ENCODE data around the gene GRP.

Gene GRP

DNA sequence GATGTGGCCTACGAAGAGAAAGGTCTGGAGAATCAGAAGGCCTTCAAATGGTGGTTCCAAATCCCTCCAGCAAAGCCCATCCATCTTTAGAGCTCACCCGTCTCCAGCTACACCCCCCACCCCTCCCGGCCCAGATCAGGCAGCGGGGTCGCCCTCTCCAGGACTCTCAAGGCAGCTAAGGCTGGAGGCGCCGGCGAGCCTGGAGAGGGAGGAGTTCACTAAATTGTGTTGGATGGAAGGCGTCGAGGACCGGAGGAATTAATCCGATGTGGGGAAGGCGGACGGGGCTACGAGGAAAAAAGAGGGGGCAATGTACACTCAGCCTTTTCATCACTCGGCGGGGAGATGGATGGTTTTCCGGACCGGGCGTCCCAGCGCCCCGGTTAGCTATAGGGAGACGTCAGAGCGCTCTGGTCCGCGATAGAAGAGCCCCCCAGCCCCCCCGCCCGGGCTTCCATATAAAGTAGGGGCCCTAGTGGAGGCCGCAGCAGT is at the start of gene GRP:
Gene GRP (plus strand): TSS at position 487 of the 492 bp plus-strand sequence. CDS start 108 bp downstream, outside the sequence.
- Histone ChIP-seq H3K9ac (ENCODE audit: low read length) (no peak within 1 kb of the TSS), H3K27ac (ENCODE audit: low read depth, low read length) (no peak within 1 kb of the TSS), H3K4me1 (ENCODE audit: control insufficient read depth, insufficient read depth, low read length) (no peaks in the 10 kb centered on the region), H3K4me3 (ENCODE audit: low read length) (peak within 1 kb of the TSS; percentile 27), H3K27me3 (ENCODE audit: control insufficient read depth, insufficient read depth, low read length) (peaks cover 24% of the 10 kb centered on the region), H3K36me3 (ENCODE audit: control insufficient read depth, insufficient read depth, low read length) (no peaks in the 10 kb centered on the region)

GRCh38 chr18:59172664-59173249 is 47.2 kb upstream of the GRP start:
- Histone ChIP-seq H3K4me3 (ENCODE audit: low read length) (no peak overlapping the region), H3K9ac (ENCODE audit: low read length) (no peak overlapping the region), H3K4me1 (ENCODE audit: control insufficient read depth, insufficient read depth, low read length) (no peaks in the 10 kb centered on the region), H3K27me3 (ENCODE audit: control insufficient read depth, insufficient read depth, low read length) (no peaks in the 10 kb centered on the region), H3K27ac (ENCODE audit: low read depth, low read length) (no peak overlapping the region), H3K36me3 (ENCODE audit: control insufficient read depth, insufficient read depth, low read length) (no peaks in the 10 kb centered on the region)

DNA sequence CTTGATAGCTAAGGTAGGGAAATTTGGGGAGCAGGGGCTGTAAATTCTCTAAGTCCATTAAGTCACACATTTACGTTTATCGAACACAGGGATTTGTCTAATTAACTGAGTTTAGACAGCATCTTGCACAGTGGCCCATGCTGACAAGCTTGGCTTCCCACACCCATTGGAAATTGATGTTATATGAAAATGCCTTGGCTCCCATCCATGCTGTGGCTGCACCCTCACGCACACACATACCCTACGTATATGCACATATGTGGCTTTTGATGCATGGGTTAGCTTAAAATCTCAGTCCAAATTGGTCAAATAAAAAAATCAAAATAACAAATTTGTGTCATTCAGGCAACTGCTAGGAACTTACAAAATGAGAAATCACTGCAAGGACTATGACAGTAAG is 42.5 kb upstream of the GRP start:
- no peak overlapping the region for H3K27ac ChIP-seq (ENCODE audit: low read depth, low read length)
- no peaks in the 10 kb centered on the region for H3K4me1 ChIP-seq (ENCODE audit: control insufficient read depth, insufficient read depth, low read length)
- H3K36me3 ChIP-seq (ENCODE audit: control insufficient read depth, insufficient read depth, low read length): no peaks in the 10 kb centered on the region
- no peaks in the 10 kb centered on the region for H3K27me3 ChIP-seq (ENCODE audit: control insufficient read depth, insufficient read depth, low read length)
- H3K9ac ChIP-seq (ENCODE audit: low read length): no peak overlapping the region
- no peak overlapping the region for H3K4me3 ChIP-seq (ENCODE audit: low read length)

DNA sequence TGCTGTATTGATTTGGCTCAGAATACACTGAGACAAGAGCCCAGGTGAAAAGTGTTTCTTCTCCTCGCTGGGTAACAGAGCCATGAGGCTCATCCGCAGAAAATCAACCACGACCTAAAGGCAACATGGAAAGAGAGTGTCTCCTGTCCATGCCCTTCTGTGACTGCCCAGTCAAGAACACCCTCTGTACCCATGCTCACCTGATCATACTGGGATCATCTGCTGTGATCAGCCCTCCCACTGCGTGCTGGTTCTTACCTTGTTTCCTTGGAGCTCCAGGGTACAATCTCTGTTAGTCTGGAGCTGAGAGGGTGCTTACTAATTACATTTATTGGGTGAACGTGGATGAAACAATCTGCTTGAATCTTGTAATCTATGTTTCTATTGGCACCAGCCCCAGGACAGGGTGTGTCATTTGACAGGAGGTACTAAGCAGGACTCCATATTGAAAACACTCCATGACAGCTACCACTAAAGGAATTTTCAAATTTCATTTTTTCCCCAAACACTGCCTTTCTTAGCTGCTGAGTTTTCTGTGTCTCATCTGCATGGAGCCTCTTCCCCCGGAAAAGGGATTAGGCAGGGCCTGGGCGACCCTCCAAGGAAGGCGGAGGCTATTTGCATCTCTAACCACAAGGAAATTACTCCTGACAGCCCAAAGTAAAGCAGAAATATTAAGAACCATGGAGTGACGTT is 39.7 kb upstream of the GRP start:
- Histone ChIP-seq H3K9ac (ENCODE audit: low read length) (no peak overlapping the region), H3K27ac (ENCODE audit: low read depth, low read length) (no peak overlapping the region), H3K27me3 (ENCODE audit: control insufficient read depth, insufficient read depth, low read length) (no peaks in the 10 kb centered on the region), H3K36me3 (ENCODE audit: control insufficient read depth, insufficient read depth, low read length) (no peaks in the 10 kb centered on the region), H3K4me1 (ENCODE audit: control insufficient read depth, insufficient read depth, low read length) (no peaks in the 10 kb centered on the region), H3K4me3 (ENCODE audit: low read length) (no peak overlapping the region)

DNA sequence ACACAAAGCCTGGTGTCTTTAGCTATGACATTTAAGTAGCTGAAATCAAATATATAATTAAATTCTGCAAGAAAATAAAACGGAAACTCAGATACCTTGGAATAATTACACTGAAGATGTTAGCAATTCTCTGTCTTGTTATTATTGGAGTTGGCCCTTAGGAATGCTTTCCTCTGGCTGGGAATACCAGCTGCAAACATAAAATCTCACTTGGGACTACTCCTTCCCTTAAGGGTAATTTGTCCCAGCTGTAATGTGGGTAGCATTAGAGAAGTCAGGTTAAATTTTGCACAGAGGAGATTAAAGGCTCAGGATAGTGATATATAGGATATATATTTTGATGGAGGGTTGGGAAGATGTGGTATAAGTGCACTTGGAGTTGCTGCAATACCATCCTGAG is 37.3 kb upstream of the GRP start:
- H3K9ac ChIP-seq (ENCODE audit: low read length): no peak overlapping the region
- no peaks in the 10 kb centered on the region for H3K4me1 ChIP-seq (ENCODE audit: control insufficient read depth, insufficient read depth, low read length)
- H3K27me3 ChIP-seq (ENCODE audit: control insufficient read depth, insufficient read depth, low read length): no peaks in the 10 kb centered on the region
- H3K4me3 ChIP-seq (ENCODE audit: low read length): no peak overlapping the region
- H3K36me3 ChIP-seq (ENCODE audit: control insufficient read depth, insufficient read depth, low read length): no peaks in the 10 kb centered on the region
- H3K27ac ChIP-seq (ENCODE audit: low read depth, low read length): no peak overlapping the region

- Histone ChIP-seq H3K4me3 (ENCODE audit: low read length) (no peak overlapping the region), H3K27ac (ENCODE audit: low read depth, low read length) (no peak overlapping the region), H3K4me1 (ENCODE audit: control insufficient read depth, insufficient read depth, low read length) (no peaks in the 10 kb centered on the region), H3K36me3 (ENCODE audit: control insufficient read depth, insufficient read depth, low read length) (no peaks in the 10 kb centered on the region), H3K9ac (ENCODE audit: low read length) (no peak overlapping the region), H3K27me3 (ENCODE audit: control insufficient read depth, insufficient read depth, low read length) (no peaks in the 10 kb centered on the region)
Observed at GRCh38 chr18:59189008-59189407, 30.9 kb upstream of the GRP start.

GRCh38 chr18:59189746-59190145 is 30.2 kb upstream of the GRP start:
- H3K9ac ChIP-seq (ENCODE audit: low read length): no peak overlapping the region
- H3K27me3 ChIP-seq (ENCODE audit: control insufficient read depth, insufficient read depth, low read length): no peaks in the 10 kb centered on the region
- H3K4me3 ChIP-seq (ENCODE audit: low read length): no peak overlapping the region
- no peak overlapping the region for H3K27ac ChIP-seq (ENCODE audit: low read depth, low read length)
- H3K4me1 ChIP-seq (ENCODE audit: control insufficient read depth, insufficient read depth, low read length): no peaks in the 10 kb centered on the region
- H3K36me3 ChIP-seq (ENCODE audit: control insufficient read depth, insufficient read depth, low read length): no peaks in the 10 kb centered on the region

- no peaks in the 10 kb centered on the region for H3K27me3 ChIP-seq (ENCODE audit: control insufficient read depth, insufficient read depth, low read length)
- H3K9ac ChIP-seq (ENCODE audit: low read length): no peak overlapping the region
- no peaks in the 10 kb centered on the region for H3K4me1 ChIP-seq (ENCODE audit: control insufficient read depth, insufficient read depth, low read length)
- no peaks in the 10 kb centered on the region for H3K36me3 ChIP-seq (ENCODE audit: control insufficient read depth, insufficient read depth, low read length)
- H3K27ac ChIP-seq (ENCODE audit: low read depth, low read length): no peak overlapping the region
- H3K4me3 ChIP-seq (ENCODE audit: low read length): no peak overlapping the region
Observed at GRCh38 chr18:59196161-59196725, 23.7 kb upstream of the GRP start.

- Histone ChIP-seq H3K36me3 (ENCODE audit: control insufficient read depth, insufficient read depth, low read length) (no peaks in the 10 kb centered on the region), H3K9ac (ENCODE audit: low read length) (no peak overlapping the region), H3K4me3 (ENCODE audit: low read length) (no peak overlapping the region), H3K4me1 (ENCODE audit: control insufficient read depth, insufficient read depth, low read length) (no peaks in the 10 kb centered on the region), H3K27ac (ENCODE audit: low read depth, low read length) (no peak overlapping the region), H3K27me3 (ENCODE audit: control insufficient read depth, insufficient read depth, low read length) (no peaks in the 10 kb centered on the region)
Observed at GRCh38 chr18:59197636-59198035, 22.3 kb upstream of the GRP start.

DNA sequence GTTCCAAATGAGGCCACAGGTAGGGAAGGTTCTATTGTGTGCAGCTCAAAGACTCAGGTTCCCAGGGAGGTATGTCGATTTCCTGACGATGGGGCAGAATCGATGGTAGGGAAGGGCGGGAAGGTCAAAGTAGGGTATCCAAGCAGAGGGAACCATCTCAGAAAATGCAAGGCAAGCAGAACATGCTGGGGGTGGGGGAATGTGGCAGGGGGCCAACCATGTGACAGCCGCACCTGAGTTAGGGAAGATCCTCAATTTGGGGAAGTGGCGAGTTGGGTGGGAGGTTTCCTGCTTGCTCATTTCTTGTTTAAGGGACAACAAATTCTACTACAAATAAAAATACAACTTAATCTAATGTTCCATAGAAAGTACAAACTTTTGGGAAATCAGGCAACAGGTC is 21.7 kb upstream of the GRP start:
- Histone ChIP-seq H3K9ac (ENCODE audit: low read length) (no peak overlapping the region), H3K27me3 (ENCODE audit: control insufficient read depth, insufficient read depth, low read length) (no peaks in the 10 kb centered on the region), H3K4me3 (ENCODE audit: low read length) (no peak overlapping the region), H3K4me1 (ENCODE audit: control insufficient read depth, insufficient read depth, low read length) (no peaks in the 10 kb centered on the region), H3K36me3 (ENCODE audit: control insufficient read depth, insufficient read depth, low read length) (no peaks in the 10 kb centered on the region), H3K27ac (ENCODE audit: low read depth, low read length) (no peak overlapping the region)

DNA sequence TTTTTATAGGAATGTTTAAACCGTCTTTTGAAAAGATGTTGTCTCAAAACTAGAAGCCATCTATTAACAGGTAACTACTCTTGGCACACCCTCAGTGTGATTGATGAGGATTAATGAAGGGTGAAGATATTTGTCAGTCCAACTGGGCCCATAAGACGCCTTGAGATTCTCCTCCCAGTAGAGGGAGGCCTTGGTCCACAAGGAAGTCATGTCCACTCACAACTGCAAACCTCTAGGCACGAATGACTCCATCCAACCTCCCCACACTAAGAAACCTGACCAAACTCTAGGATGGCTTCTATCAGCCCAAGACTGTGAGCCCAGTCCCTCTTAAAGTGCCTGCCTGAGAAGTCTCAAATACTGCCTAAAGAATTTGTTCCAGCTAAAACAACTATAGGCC is 19.2 kb upstream of the GRP start:
- H3K4me1 ChIP-seq (ENCODE audit: control insufficient read depth, insufficient read depth, low read length): no peaks in the 10 kb centered on the region
- H3K9ac ChIP-seq (ENCODE audit: low read length): no peak overlapping the region
- H3K27me3 ChIP-seq (ENCODE audit: control insufficient read depth, insufficient read depth, low read length): no peaks in the 10 kb centered on the region
- no peak overlapping the region for H3K27ac ChIP-seq (ENCODE audit: low read depth, low read length)
- H3K36me3 ChIP-seq (ENCODE audit: control insufficient read depth, insufficient read depth, low read length): no peaks in the 10 kb centered on the region
- no peak overlapping the region for H3K4me3 ChIP-seq (ENCODE audit: low read length)

- H3K27ac ChIP-seq (ENCODE audit: low read depth, low read length): no peak overlapping the region
- H3K9ac ChIP-seq (ENCODE audit: low read length): no peak overlapping the region
- no peak overlapping the region for H3K4me3 ChIP-seq (ENCODE audit: low read length)
- no peaks in the 10 kb centered on the region for H3K4me1 ChIP-seq (ENCODE audit: control insufficient read depth, insufficient read depth, low read length)
- no peaks in the 10 kb centered on the region for H3K36me3 ChIP-seq (ENCODE audit: control insufficient read depth, insufficient read depth, low read length)
- H3K27me3 ChIP-seq (ENCODE audit: control insufficient read depth, insufficient read depth, low read length): no peaks in the 10 kb centered on the region
Observed at GRCh38 chr18:59202258-59202820, 17.6 kb upstream of the GRP start.

Measured in rectal smooth muscle tissue (tissue), 1 donor.